HUES64 (cell line): Measurements from ENCODE around the gene SLC30A1.
"Not testable (repeated sequence)": the region's sequence is repeated elsewhere in the genome, so short reads cannot be mapped to it uniquely, and the experiment has no call there.

Experiments
- H3K27ac ChIP-seq: 2 replicates; pipeline ENCODE4 v1.7.0; 2013; ENCODE audit warnings: low read depth, low read length, inconsistent platforms
- H3K27me3 ChIP-seq: 2 replicates; pipeline ENCODE4 v1.6.1; 2013; ENCODE audit warnings: mild to moderate bottlenecking, low read length; ENCODE audit not compliant: insufficient read depth
- H3K36me3 ChIP-seq: 2 replicates; pipeline ENCODE4 v1.6.1; 2013; ENCODE audit warnings: mild to moderate bottlenecking, low read length; ENCODE audit not compliant: insufficient read depth
- H3K4me1 ChIP-seq: 2 replicates; pipeline ENCODE4 v1.6.1; 2013; ENCODE audit warnings: mild to moderate bottlenecking, low read length, moderate library complexity; ENCODE audit not compliant: insufficient read depth
- H3K4me3 ChIP-seq: 2 replicates; pipeline ENCODE4 v1.5.1; 2013; ENCODE audit warnings: mild to moderate bottlenecking, low read length, moderate library complexity
- H3K9ac ChIP-seq: 2 replicates; pipeline ENCODE4 v1.6.1; 2013; ENCODE audit warnings: mild to moderate bottlenecking, low read depth, low read length
- H3K9me3 ChIP-seq: 2 replicates; pipeline ENCODE4 v1.6.1; 2013; ENCODE audit warnings: low read depth, low read length; ENCODE audit not compliant: insufficient read depth
- WGBS: fragments of 150-250, 120-280 bp; methylation state at CpG from one replicate; pipeline ENCODE4 v1.1.7; 2013; ENCODE audit warnings: missing lambda C conversion rate; 5-methylcytosine and 5-hydroxymethylcytosine counted together

Gene SLC30A1

GRCh38 chr1:211579440-211580302, 710 bp upstream of the SLC30A1 start:
- Histone ChIP-seq H3K27me3 (no peaks in the 10 kb centered on the region; the same call in 1 of the 2 replicates), H3K9ac (no peak overlapping the region), H3K4me1 (peaks cover 36% of the 10 kb centered on the region), H3K27ac (peak overlapping the region; percentile 3; the same call in 1 of the 2 replicates), H3K9me3 (no peaks in the 10 kb centered on the region), H3K36me3 (peaks cover 15% of the 10 kb centered on the region), H3K4me3 (peak overlapping the region; percentile 78)
- WGBS = 8% methylated on average over 45 of the region's 46 CpGs

GRCh38 chr1:211577819-211578639, 932 bp downstream of the SLC30A1 start:
- H3K36me3 ChIP-seq = peaks cover 30% of the 10 kb centered on the region
- H3K4me3 ChIP-seq = peak overlapping the region; percentile 78
- H3K9ac ChIP-seq = peak overlapping the region; percentile 56
- H3K27me3 ChIP-seq = no peaks in the 10 kb centered on the region; the same call in 1 of the 2 replicates
- H3K27ac ChIP-seq = no peak overlapping the region
- H3K9me3 ChIP-seq = no peaks in the 10 kb centered on the region
- under 1% methylated on average over 75 of the region's 75 CpGs for WGBS
- H3K4me1 ChIP-seq = peaks cover 38% of the 10 kb centered on the region

DNA sequence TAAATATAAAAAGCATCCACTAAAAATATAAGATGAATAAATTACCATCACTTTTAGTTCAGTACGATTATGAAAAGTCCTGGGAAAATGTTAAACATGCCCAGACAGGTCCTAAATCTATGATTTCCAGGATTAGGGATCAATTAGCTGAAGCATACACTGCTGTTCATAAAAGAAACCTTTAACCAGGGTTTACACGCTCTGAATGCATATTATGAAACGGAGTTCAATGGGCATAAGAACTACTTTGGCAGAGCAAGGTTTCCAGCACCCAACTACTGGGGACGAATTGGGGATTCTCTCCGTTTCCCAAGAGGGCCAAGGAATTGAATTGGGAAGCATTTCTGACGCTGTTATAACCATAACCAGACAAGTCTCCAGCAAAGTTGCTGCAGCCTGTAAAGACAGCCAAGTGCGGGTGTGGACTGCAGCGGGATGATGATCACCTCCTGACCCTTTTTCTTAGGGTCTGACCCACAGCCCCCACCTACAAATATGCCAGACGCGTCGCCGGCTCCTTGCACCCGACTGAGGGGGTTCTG, 1.6 kb downstream of the SLC30A1 start:
- H3K4me3 ChIP-seq = peak overlapping the region; percentile 78
- H3K4me1 ChIP-seq = peaks cover 38% of the 10 kb centered on the region
- H3K9ac ChIP-seq = peak overlapping the region; percentile 56
- H3K27ac ChIP-seq = no peak overlapping the region
- peaks cover 37% of the 10 kb centered on the region for H3K36me3 ChIP-seq
- WGBS = 2% methylated on average over 13 of the region's 13 CpGs
- no peaks in the 10 kb centered on the region for H3K9me3 ChIP-seq
- H3K27me3 ChIP-seq = no peaks in the 10 kb centered on the region; the same call in 1 of the 2 replicates

- no CpG with 5 or more reads among the region's 2 CpGs for WGBS
- H3K9ac ChIP-seq = no peak overlapping the region
- H3K27me3 ChIP-seq = no peaks in the 10 kb centered on the region; the same call in 1 of the 2 replicates
- H3K36me3 ChIP-seq = peaks cover 41% of the 10 kb centered on the region
- no peaks in the 10 kb centered on the region for H3K9me3 ChIP-seq
- H3K4me1 ChIP-seq = peaks cover 33% of the 10 kb centered on the region
- no peak overlapping the region for H3K27ac ChIP-seq
- peak overlapping the region; percentile 78 for H3K4me3 ChIP-seq
These were observed 2.2 kb downstream of the SLC30A1 start for GRCh38 chr1:211576717-211577116.

DNA sequence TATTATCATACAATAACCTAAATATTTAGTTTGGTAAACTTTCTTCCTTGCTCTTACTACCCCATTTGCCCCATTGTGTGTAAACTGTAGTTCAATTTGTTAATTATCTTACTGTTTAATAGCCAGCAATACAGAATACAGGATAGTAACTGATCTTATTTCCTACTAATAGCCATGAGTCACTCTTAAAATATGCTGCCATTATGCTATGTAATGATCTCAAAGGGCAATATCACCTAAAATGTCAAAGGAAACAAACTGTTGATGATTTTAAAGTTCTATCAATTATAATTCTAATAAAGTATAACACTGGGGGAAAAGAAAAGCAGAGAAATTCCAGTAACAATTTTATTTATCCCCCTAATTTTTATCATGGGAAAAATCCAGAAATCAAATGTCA, 4.3 kb downstream of the SLC30A1 start:
- Histone ChIP-seq H3K4me3 (no peak overlapping the region), H3K4me1 (peaks cover 13% of the 10 kb centered on the region)

DNA sequence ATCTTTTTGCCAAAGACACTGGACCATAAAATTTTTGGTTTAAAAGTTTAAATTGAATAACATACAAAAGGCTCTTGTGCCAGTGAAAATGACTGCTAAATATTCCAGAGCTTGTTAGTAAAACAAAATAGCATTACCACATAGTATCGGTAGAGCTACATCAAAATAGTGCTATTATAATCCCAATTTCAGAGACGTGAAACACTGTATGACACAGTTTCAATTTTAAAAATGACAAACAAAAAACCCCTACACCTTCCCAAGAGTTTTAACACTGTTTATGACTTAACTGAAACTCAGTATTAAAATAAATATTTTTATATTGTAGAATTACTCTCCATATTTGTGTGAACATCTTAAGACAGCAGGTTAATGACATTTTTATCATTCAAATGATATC, 7.0 kb downstream of the SLC30A1 start:
- Histone ChIP-seq H3K4me3 (no peak overlapping the region), H3K27me3 (no peaks in the 10 kb centered on the region), H3K36me3 (peaks cover 41% of the 10 kb centered on the region), H3K9me3 (no peaks in the 10 kb centered on the region), H3K9ac (no peak overlapping the region), H3K27ac (no peak overlapping the region), H3K4me1 (peaks cover 12% of the 10 kb centered on the region)
- 93% methylated on average over 2 of the region's 2 CpGs for WGBS

More for the DNA sequence above, 4.3 kb downstream of the SLC30A1 start:
- no peak overlapping the region for H3K27ac ChIP-seq
- no peaks in the 10 kb centered on the region; the same call in 1 of the 2 replicates for H3K27me3 ChIP-seq
- H3K9me3 ChIP-seq = no peaks in the 10 kb centered on the region
- H3K36me3 ChIP-seq = peaks cover 41% of the 10 kb centered on the region
- H3K9ac ChIP-seq = no peak overlapping the region

GRCh38 chr1:211570378-211570777, 8.6 kb downstream of the SLC30A1 start:
- not testable (repeated sequence) for H3K27me3 ChIP-seq
- 75% methylated on average over 1 of the region's 1 CpG for WGBS

GRCh38 chr1:211566431-211567025, 12.4 kb downstream of the SLC30A1 start:
- Histone ChIP-seq H3K36me3 (no peaks in the 10 kb centered on the region), H3K27ac (no peak overlapping the region), H3K9ac (no peak overlapping the region), H3K27me3 (no peaks in the 10 kb centered on the region), H3K4me1 (no peaks in the 10 kb centered on the region), H3K4me3 (no peak overlapping the region), H3K9me3 (no peaks in the 10 kb centered on the region)
- WGBS = 91% methylated on average over 5 of the region's 5 CpGs

More at GRCh38 chr1:211570378-211570777, 8.6 kb downstream of the SLC30A1 start:
- peaks cover 32% of the 10 kb centered on the region for H3K36me3 ChIP-seq
- H3K4me3 ChIP-seq, H3K4me1 ChIP-seq, H3K27ac ChIP-seq, H3K9ac ChIP-seq, H3K9me3 ChIP-seq: not testable (repeated sequence)

GRCh38 chr1:211564084-211564483, 14.9 kb downstream of the SLC30A1 start:
- Histone ChIP-seq H3K27me3 (no peaks in the 10 kb centered on the region), H3K9ac (no peak overlapping the region), H3K9me3 (no peaks in the 10 kb centered on the region), H3K36me3 (no peaks in the 10 kb centered on the region), H3K27ac (no peak overlapping the region), H3K4me3 (no peak overlapping the region), H3K4me1 (no peaks in the 10 kb centered on the region)
- 97% methylated on average over 3 of the region's 3 CpGs for WGBS

GRCh38 chr1:211559222-211560010, 19.5 kb downstream of the SLC30A1 start:
- no peaks in the 10 kb centered on the region for H3K27me3 ChIP-seq
- no peak overlapping the region for H3K9ac ChIP-seq
- H3K9me3 ChIP-seq = no peaks in the 10 kb centered on the region
- no peaks in the 10 kb centered on the region for H3K36me3 ChIP-seq
- no peaks in the 10 kb centered on the region for H3K4me1 ChIP-seq
- no peak overlapping the region for H3K27ac ChIP-seq
- WGBS = 91% methylated on average over 9 of the region's 9 CpGs
- H3K4me3 ChIP-seq = no peak overlapping the region
